Trophoblast cell (in vitro differentiated cells and primary cell): ENCODE measurements around the gene KLHL35.

Source experiments
- DNase-seq, 2 donors: peaks; one replicate each; pipeline ENCODE4 v3.0.0-alpha.2; 2016
- H2AFZ ChIP-seq: 2 replicates; pipeline ENCODE4 v1.6.1; 2013; ENCODE audit warnings: low read length, moderate library complexity, mild to moderate bottlenecking; ENCODE audit not compliant: insufficient read depth, poor library complexity
- H2AK5ac ChIP-seq: 2 replicates; pipeline ENCODE4 v1.6.1; 2013; ENCODE audit warnings: mild to moderate bottlenecking, low read length
- H2BK120ac ChIP-seq: 2 replicates; pipeline ENCODE4 v1.6.1; 2013; ENCODE audit warnings: low read length, mild to moderate bottlenecking, moderate library complexity; ENCODE audit not compliant: insufficient read depth, poor library complexity
- H2BK12ac ChIP-seq: 2 replicates; pipeline ENCODE4 v1.6.1; 2013; ENCODE audit warnings: mild to moderate bottlenecking, low read length, moderate library complexity
- H2BK5ac ChIP-seq: 2 replicates; pipeline ENCODE4 v1.6.1; 2013; ENCODE audit warnings: low read length, low read depth, moderate library complexity, mild to moderate bottlenecking; ENCODE audit not compliant: poor library complexity
- H3K14ac ChIP-seq: 2 replicates; pipeline ENCODE4 v1.6.1; 2013; ENCODE audit warnings: mild to moderate bottlenecking, low read length
- H3K18ac ChIP-seq: 2 replicates; pipeline ENCODE4 v1.6.1; 2013; ENCODE audit warnings: mild to moderate bottlenecking, low read length
- H3K23ac ChIP-seq: 2 replicates; pipeline ENCODE4 v1.6.1; 2013; ENCODE audit warnings: low read length
- H3K27ac ChIP-seq: 2 replicates; pipeline ENCODE4 v1.5.1; 2013; ENCODE audit warnings: low read depth, mild to moderate bottlenecking, inconsistent platforms, low read length, moderate library complexity
- H3K27me3 ChIP-seq: 2 replicates; pipeline ENCODE4 v1.6.1; 2013; ENCODE audit warnings: inconsistent platforms, mild to moderate bottlenecking, low read length, moderate library complexity; ENCODE audit not compliant: insufficient read depth
- H3K36me3 ChIP-seq, 2 experiments: 1 replicate in 1 of 2; 2 replicates in 1 of 2; pipeline ENCODE4 v1.6.1; 2013; ENCODE audit warnings: low read length in 2 of 2, mild to moderate bottlenecking in 2 of 2, moderate library complexity in 1 of 2; ENCODE audit not compliant: insufficient read depth in 2 of 2, control insufficient read depth in 1 of 2
- H3K4ac ChIP-seq: 2 replicates; pipeline ENCODE4 v1.6.1; 2013; ENCODE audit warnings: low read depth, mild to moderate bottlenecking, low read length, moderate library complexity
- H3K4me1 ChIP-seq, 2 experiments: 1 replicate in 1 of 2; 2 replicates in 1 of 2; pipeline ENCODE4 v1.6.1; 2013; ENCODE audit warnings: low read length in 2 of 2, mild to moderate bottlenecking in 2 of 2, moderate library complexity in 1 of 2; ENCODE audit not compliant: insufficient read depth in 2 of 2, control insufficient read depth in 1 of 2
- H3K4me2 ChIP-seq: 2 replicates; pipeline ENCODE4 v1.6.1; 2013; ENCODE audit warnings: inconsistent platforms, mild to moderate bottlenecking, low read length, moderate library complexity
- H3K4me3 ChIP-seq: 2 replicates; pipeline ENCODE4 v1.5.1; 2013; ENCODE audit warnings: mild to moderate bottlenecking, low read depth, low read length, inconsistent platforms
- H3K79me1 ChIP-seq: one replicate; pipeline ENCODE4 v1.6.1; 2013; ENCODE audit warnings: low read length
- H3K79me2 ChIP-seq: 2 replicates; pipeline ENCODE4 v1.6.1; 2013; ENCODE audit warnings: low read length, mild to moderate bottlenecking; ENCODE audit not compliant: control insufficient read depth, insufficient read depth, poor library complexity
- H3K9ac ChIP-seq: 2 replicates; pipeline ENCODE4 v1.6.1; 2013; ENCODE audit warnings: mild to moderate bottlenecking, low read length
- H3K9me3 ChIP-seq: 2 replicates; pipeline ENCODE4 v1.6.1; 2013; ENCODE audit warnings: low read depth, mild to moderate bottlenecking, control low read depth, inconsistent platforms, low read length; ENCODE audit not compliant: insufficient read depth
- H4K12ac ChIP-seq: 2 replicates; pipeline ENCODE4 v1.6.1; 2013; ENCODE audit warnings: low read depth, mild to moderate bottlenecking, low read length, moderate library complexity
- H4K8ac ChIP-seq: 2 replicates; pipeline ENCODE4 v1.6.1; 2013; ENCODE audit warnings: low read depth, mild to moderate bottlenecking, low read length, moderate library complexity
- H4K91ac ChIP-seq: one replicate; pipeline ENCODE4 v1.6.1; 2013; ENCODE audit warnings: low read depth, mild to moderate bottlenecking, low read length, moderate library complexity
- WGBS: extraction: QIAGEN DNeasy Blood & Tissue Kit; methylation state at CpG from one replicate; pipeline ENCODE4 v1.1.7; 2013; ENCODE audit warnings: missing lambda C conversion rate; ENCODE audit not compliant: insufficient read length, insufficient coverage; ENCODE audit errors: extremely low coverage; 5-methylcytosine and 5-hydroxymethylcytosine counted together

KLHL35 gene

DNA sequence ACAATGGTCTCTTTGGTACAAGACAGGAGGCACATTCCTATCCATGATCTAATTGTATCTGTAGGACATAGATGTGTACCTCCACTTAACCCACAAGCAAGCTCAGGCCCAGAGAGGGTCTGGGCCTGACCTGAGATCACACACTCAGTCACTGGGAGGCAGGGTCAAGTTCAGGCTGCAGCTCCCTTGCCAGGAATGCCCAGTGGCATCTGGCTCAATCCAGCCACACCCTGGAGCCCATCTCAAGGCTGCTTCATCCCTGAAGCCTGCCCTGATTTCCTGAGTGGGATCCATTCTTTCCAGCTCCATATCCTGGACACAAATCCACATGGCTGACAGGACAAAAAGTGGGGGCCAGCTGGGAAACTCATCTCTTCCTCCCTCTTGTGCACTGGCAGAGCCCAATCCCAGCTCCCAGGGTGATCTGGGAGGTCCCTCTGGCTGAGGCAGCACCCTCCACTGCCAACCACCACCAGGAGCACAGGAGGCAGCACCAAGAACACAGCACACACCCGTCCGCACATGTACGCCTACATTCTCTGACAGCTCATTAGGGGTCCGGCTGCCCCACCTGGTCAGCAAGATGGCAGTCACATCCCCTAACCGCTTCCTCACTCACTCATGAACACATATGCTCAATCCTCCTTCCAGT is 39.2 kb upstream of the KLHL35 start:
- no peak overlapping the region for H3K27ac ChIP-seq
- H3K9ac ChIP-seq, result no peak overlapping the region
- H3K23ac ChIP-seq, result no peak overlapping the region
- peaks cover 22% of the 10 kb centered on the region in 2 experiments for H3K4me1 ChIP-seq
- no peaks in the 10 kb centered on the region for H3K79me2 ChIP-seq
- no peak overlapping the region for H4K8ac ChIP-seq
- no peak overlapping the region for H3K4me2 ChIP-seq
- H3K4ac ChIP-seq, result no peak overlapping the region
- DNase-seq, result no peak
- H2BK12ac ChIP-seq, result no peak overlapping the region
- no peak overlapping the region for H2BK5ac ChIP-seq
- no peak overlapping the region for H2BK120ac ChIP-seq
- H3K4me3 ChIP-seq, result no peak overlapping the region
- no peaks in the 10 kb centered on the region for H3K9me3 ChIP-seq
- no peaks in the 10 kb centered on the region for H3K36me3 ChIP-seq
- no peak overlapping the region for H2AFZ ChIP-seq
- H3K18ac ChIP-seq, result no peak overlapping the region
- peaks cover 7% of the 10 kb centered on the region for H3K79me1 ChIP-seq
- H4K91ac ChIP-seq, result no peak overlapping the region
- H4K12ac ChIP-seq, result no peak overlapping the region
- H3K14ac ChIP-seq, result no peak overlapping the region
- no peak overlapping the region for H2AK5ac ChIP-seq
- WGBS, result no CpG with 5 or more reads among the region's 5 CpGs
- no peaks in the 10 kb centered on the region for H3K27me3 ChIP-seq

GRCh38 chr11:75471176-75471973 is 38.4 kb upstream of the KLHL35 start:
- no peak overlapping the region for H4K12ac ChIP-seq
- H3K4ac ChIP-seq, result no peak overlapping the region
- H3K27me3 ChIP-seq, result no peaks in the 10 kb centered on the region
- peak overlapping the region; percentile 10 for H3K4me3 ChIP-seq
- H3K18ac ChIP-seq, result no peak overlapping the region
- H3K14ac ChIP-seq, result no peak overlapping the region
- no peak overlapping the region for H4K8ac ChIP-seq
- no peak overlapping the region for H4K91ac ChIP-seq
- no peak overlapping the region for H2BK120ac ChIP-seq
- H3K9me3 ChIP-seq, result no peaks in the 10 kb centered on the region
- H3K23ac ChIP-seq, result no peak overlapping the region
- WGBS, result no CpG with 5 or more reads among the region's 7 CpGs
- peaks cover 7% of the 10 kb centered on the region for H3K79me1 ChIP-seq
- H3K79me2 ChIP-seq, result no peaks in the 10 kb centered on the region
- DNase-seq, result no peak
- H2BK12ac ChIP-seq, result no peak overlapping the region
- no peaks in the 10 kb centered on the region for H3K36me3 ChIP-seq
- no peak overlapping the region for H2BK5ac ChIP-seq
- H3K4me1 ChIP-seq, result peaks cover 22 to 23% of the 10 kb centered on the region in 2 experiments
- H3K9ac ChIP-seq, result no peak overlapping the region
- no peak overlapping the region for H3K4me2 ChIP-seq
- no peak overlapping the region for H3K27ac ChIP-seq
- no peak overlapping the region for H2AFZ ChIP-seq
- H2AK5ac ChIP-seq, result no peak overlapping the region

GRCh38 chr11:75470476-75471080 is 37.6 kb upstream of the KLHL35 start:
- Histone ChIP-seq H3K4ac (no peak overlapping the region), H3K9ac (no peak overlapping the region), H3K27me3 (no peaks in the 10 kb centered on the region), H4K12ac (no peak overlapping the region), H3K27ac (no peak overlapping the region), H3K14ac (no peak overlapping the region), H2AFZ (no peak overlapping the region), H4K8ac (no peak overlapping the region), H3K79me2 (no peaks in the 10 kb centered on the region), H3K4me3 (no peak overlapping the region), H3K79me1 (peaks cover 10% of the 10 kb centered on the region), H2BK12ac (no peak overlapping the region), H3K36me3 (no peaks in the 10 kb centered on the region), H4K91ac (no peak overlapping the region), H2BK120ac (no peak overlapping the region), H3K4me1 (peaks cover 27 to 31% of the 10 kb centered on the region in 2 experiments), H3K18ac (no peak overlapping the region), H3K9me3 (no peaks in the 10 kb centered on the region), H2BK5ac (no peak overlapping the region), H2AK5ac (no peak overlapping the region), H3K23ac (no peak overlapping the region), H3K4me2 (no peak overlapping the region)
- WGBS, result no CpG with 5 or more reads among the region's 7 CpGs
- no peak for DNase-seq

DNA sequence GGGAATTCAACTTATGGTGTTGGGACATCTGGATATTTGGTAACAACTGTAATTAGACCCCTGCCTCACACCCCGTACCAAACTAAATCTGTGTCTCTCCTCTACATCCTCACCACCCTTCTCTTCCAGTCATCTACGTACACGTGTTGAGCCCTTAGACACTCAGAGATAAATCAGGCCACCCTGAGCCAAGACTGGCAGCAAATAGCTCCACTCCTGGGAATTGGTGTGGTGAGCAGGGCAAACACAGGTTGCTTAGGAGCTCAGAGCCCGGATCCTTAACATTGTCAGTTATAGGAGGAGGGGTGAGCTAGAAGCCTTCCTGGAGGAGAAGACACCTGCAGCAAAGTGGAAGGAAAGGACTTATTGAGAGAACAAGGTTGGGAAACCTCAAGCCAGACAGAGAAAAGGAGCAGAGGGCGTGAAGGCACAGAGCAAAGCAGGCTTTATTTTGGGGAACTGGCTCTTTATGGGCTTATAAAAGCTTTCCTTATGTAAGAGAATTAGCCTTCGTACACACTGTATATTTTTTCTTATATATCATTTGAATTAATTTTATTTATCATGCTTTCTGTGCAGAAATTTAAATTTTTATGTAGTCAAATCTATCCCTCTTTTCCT is 36.9 kb upstream of the KLHL35 start:
- H3K4me3 ChIP-seq, result no peak overlapping the region
- no peaks in the 10 kb centered on the region for H3K79me2 ChIP-seq
- no peak overlapping the region for H3K14ac ChIP-seq
- H3K27ac ChIP-seq, result no peak overlapping the region
- no peaks in the 10 kb centered on the region for H3K36me3 ChIP-seq
- H2BK120ac ChIP-seq, result no peak overlapping the region
- no peak overlapping the region for H3K4ac ChIP-seq
- no peak overlapping the region for H3K9ac ChIP-seq
- no peak overlapping the region for H4K8ac ChIP-seq
- no peak overlapping the region for H3K23ac ChIP-seq
- no peak overlapping the region for H4K12ac ChIP-seq
- H3K9me3 ChIP-seq, result no peaks in the 10 kb centered on the region
- no peak overlapping the region for H2BK5ac ChIP-seq
- no CpG with 5 or more reads among the region's 6 CpGs for WGBS
- peaks cover 26 to 36% of the 10 kb centered on the region in 2 experiments for H3K4me1 ChIP-seq
- H3K18ac ChIP-seq, result no peak overlapping the region
- H3K79me1 ChIP-seq, result peaks cover 9% of the 10 kb centered on the region
- H3K4me2 ChIP-seq, result no peak overlapping the region
- H2AFZ ChIP-seq, result no peak overlapping the region
- no peak overlapping the region for H2AK5ac ChIP-seq
- H4K91ac ChIP-seq, result no peak overlapping the region
- H2BK12ac ChIP-seq, result no peak overlapping the region
- no peak for DNase-seq
- no peaks in the 10 kb centered on the region for H3K27me3 ChIP-seq
